A673 (cell line): Measurements from ENCODE around the gene KLHL28.

Source experiments
- CTCF ChIP-seq: fragments of 300-800, 200-600 bp; sonication (generic); conservative IDR thresholded peaks from 2 replicates; pipeline ENCODE4 v1.5.1; 2017; ENCODE audit warnings: low read depth, mild to moderate bottlenecking, antibody characterized with exemption, low read length, moderate library complexity, mixed read lengths
- EZH2 ChIP-seq: fragments of 200-600 bp; sonication (generic); IDR thresholded peaks from 2 replicates; pipeline ENCODE4 v1.6.1; 2017; ENCODE audit warnings: borderline replicate concordance, low read depth, mild to moderate bottlenecking, mixed read lengths, antibody characterized with exemption, low read length; ENCODE audit not compliant: poor library complexity, severe bottlenecking

- TF ChIP-seq CTCF (no peak), EZH2 (no peak)
Observed at GRCh38 chr14:44979740-44980356, 18.1 kb upstream of the KLHL28 start.
